GM19328 (cell line): ENCODE measurements around the gene LAIR1.
"Not testable (repeated sequence)": the region's sequence is repeated elsewhere in the genome, so short reads cannot be mapped to it uniquely, and the experiment has no call there.

Experiments
- ATAC-seq: cut with Tn5 transposase; IDR thresholded peaks from one replicate; pipeline ENCODE4 v1.9.1; 2021; ENCODE audit warnings: mild to moderate bottlenecking, moderate library complexity; ENCODE audit not compliant: unreplicated experiment

Gene LAIR1

GRCh38 chr19:54364775-54365257 lies at the start of gene LAIR1:
LAIR1 (minus strand) TSS chr19:54364931; CDS start chr19:54364804, 127 bp downstream.
- ATAC-seq: no peak

GRCh38 chr19:54414156-54414555 lies 49.4 kb upstream of the LAIR1 start:
- no peak for ATAC-seq

- ATAC-seq: no peak
Measured at GRCh38 chr19:54412877-54413276, 48.1 kb upstream of the LAIR1 start.

- ATAC-seq: no peak
Measured at GRCh38 chr19:54411033-54411432, 46.3 kb upstream of the LAIR1 start.

- no peak for ATAC-seq
Measured at GRCh38 chr19:54408456-54409026, 43.8 kb upstream of the LAIR1 start.

- no peak for ATAC-seq
Measured at GRCh38 chr19:54407780-54408179, 43.0 kb upstream of the LAIR1 start.

- no peak for ATAC-seq
Measured at GRCh38 chr19:54405628-54406027, 40.9 kb upstream of the LAIR1 start.

GRCh38 chr19:54403054-54403453 lies 38.3 kb upstream of the LAIR1 start:
- ATAC-seq: no peak

- no peak for ATAC-seq
Measured at GRCh38 chr19:54400913-54401312, 36.2 kb upstream of the LAIR1 start.

- no peak for ATAC-seq
Measured at GRCh38 chr19:54399189-54399588, 34.5 kb upstream of the LAIR1 start.

GRCh38 chr19:54395685-54396084 lies 31.0 kb upstream of the LAIR1 start:
- no peak for ATAC-seq

- ATAC-seq: no peak
Measured at GRCh38 chr19:54393381-54393780, 28.6 kb upstream of the LAIR1 start.

GRCh38 chr19:54392105-54392504 lies 27.4 kb upstream of the LAIR1 start:
- ATAC-seq: no peak

GRCh38 chr19:54391589-54392061 lies 26.9 kb upstream of the LAIR1 start:
- ATAC-seq: no peak

GRCh38 chr19:54390942-54391577 lies 26.3 kb upstream of the LAIR1 start:
- no peak for ATAC-seq

GRCh38 chr19:54389553-54389952 lies 24.8 kb upstream of the LAIR1 start:
- ATAC-seq: no peak

GRCh38 chr19:54388802-54389139 lies 24.0 kb upstream of the LAIR1 start:
- no peak for ATAC-seq

- no peak for ATAC-seq
Measured at GRCh38 chr19:54387991-54388801, 23.5 kb upstream of the LAIR1 start.

GRCh38 chr19:54383330-54383729 lies 18.6 kb upstream of the LAIR1 start:
- ATAC-seq: no peak

- ATAC-seq: not testable (repeated sequence)
Measured at GRCh38 chr19:54382041-54382440, 17.3 kb upstream of the LAIR1 start.

GRCh38 chr19:54380897-54381296 lies 16.2 kb upstream of the LAIR1 start:
- no peak for ATAC-seq

- ATAC-seq: no peak
Measured at GRCh38 chr19:54379187-54379678, 14.5 kb upstream of the LAIR1 start.
